Upper lobe of left lung (tissue), 6 donors: ENCODE measurements around the gene RHBDL2. TPM values are rescaled to one million over a fixed set of nuclear protein-coding genes. Genes with fewer than 3 reads are reported as not detected.
"Not testable (repeated sequence)": the region's sequence is repeated elsewhere in the genome, so short reads cannot be mapped to it uniquely, and the experiment has no call there.

ENCODE experiments used
- ATAC-seq, 2 donors: fragments of 200-7000 bp; cut with Tn5 transposase; one replicate each; pipeline ENCODE4 v1.9.1; 2022; ENCODE audit warnings: mild to moderate bottlenecking in 2 of 2, moderate library complexity in 2 of 2; ENCODE audit not compliant: low FRiP score in 2 of 2
- DNase-seq, 2 donors: peaks; one replicate each; pipeline ENCODE4 v3.0.0-alpha.2; 2019 to 2020
- H3K27ac ChIP-seq, 4 donors: fragments of 200-600 bp; sonication (generic); one replicate each; pipeline ENCODE4 v1.5.1; 2016 to 2019
- H3K27me3 ChIP-seq, 4 donors: fragments of 200-600 bp; sonication (generic); one replicate each; pipeline ENCODE4 v1.5.1; 2017 to 2019
- H3K36me3 ChIP-seq, 4 donors: fragments of 200-600 bp; sonication (generic); one replicate each; pipeline ENCODE4 v1.5.1; 2016 to 2019
- H3K4me1 ChIP-seq, 4 donors: fragments of 200-600 bp; sonication (generic); one replicate each; pipeline ENCODE4 v1.5.1; 2018 to 2019
- H3K4me3 ChIP-seq, 4 donors: fragments of 200-600 bp; sonication (generic); one replicate each; pipeline ENCODE4 v1.5.1; 2017 to 2019; ENCODE audit warnings: mild to moderate bottlenecking in 2 of 4, moderate library complexity in 1 of 4
- H3K9me3 ChIP-seq, 4 donors: fragments of 200-600 bp; sonication (generic); one replicate each; pipeline ENCODE4 v1.5.1; 2018 to 2019
- EP300 ChIP-seq, 4 donors: sonication (generic); formaldehyde crosslinking; IDR thresholded peaks; one replicate each; pipeline ENCODE4 v1.5.1; 2017; ENCODE audit warnings: antibody characterized with exemption in 4 of 4, control low read depth in 2 of 4
- POLR2A ChIP-seq, 4 donors: fragments of 450-650 bp; IDR thresholded peaks; one replicate each; pipeline ENCODE4 v1.5.1; 2016 to 2017; ENCODE audit warnings: antibody characterized with exemption in 4 of 4, mild to moderate bottlenecking in 2 of 4
- POLR2AphosphoS5 ChIP-seq, 2 donors: sonication (generic); formaldehyde crosslinking; IDR thresholded peaks; one replicate each; pipeline ENCODE4 v1.5.1; 2017; ENCODE audit warnings: antibody characterized with exemption in 2 of 2
- WGBS, 2 donors: methylation state at CpG; one replicate each; pipeline ENCODE4 v1.1.5; 2017 to 2018; 5-methylcytosine and 5-hydroxymethylcytosine counted together
- total RNA-seq, 6 donors: library from RNA; depleted of rRNA in 4 of 6; stranded (reverse); fragments of >200 nt in 4 of 6; gene quantifications; one replicate each; pipeline versions ENCODE4 v1.1.0 to v1.2.1, GENCODE V29; 2016 to 2021
- TF ChIP-seq, protein P1 (sequence below), 6 experiments: fragments of 450-650 bp in 4 of 6; fragments of 200-600 bp in 2 of 6; sonication (generic) in 2 of 6; IDR thresholded peaks; one replicate each; pipeline ENCODE4 v1.5.1; 2016 to 2019; ENCODE audit warnings: antibody characterized with exemption in 6 of 6
- donor health status: DM: no; HTN: no; CAD: no; lungs with moderate emphysema.
- donor health status: DM: no; HTN: yes; CAD: no; lungs with severe emphysema.

The RHBDL2 gene, protein sequence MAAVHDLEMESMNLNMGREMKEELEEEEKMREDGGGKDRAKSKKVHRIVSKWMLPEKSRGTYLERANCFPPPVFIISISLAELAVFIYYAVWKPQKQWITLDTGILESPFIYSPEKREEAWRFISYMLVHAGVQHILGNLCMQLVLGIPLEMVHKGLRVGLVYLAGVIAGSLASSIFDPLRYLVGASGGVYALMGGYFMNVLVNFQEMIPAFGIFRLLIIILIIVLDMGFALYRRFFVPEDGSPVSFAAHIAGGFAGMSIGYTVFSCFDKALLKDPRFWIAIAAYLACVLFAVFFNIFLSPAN
- 1 to 10 TPM in 5 of 6 donors, under 1 TPM in 1; 0.43 to 7.8 (median 2.2) TPM for total RNA-seq

DNA sequence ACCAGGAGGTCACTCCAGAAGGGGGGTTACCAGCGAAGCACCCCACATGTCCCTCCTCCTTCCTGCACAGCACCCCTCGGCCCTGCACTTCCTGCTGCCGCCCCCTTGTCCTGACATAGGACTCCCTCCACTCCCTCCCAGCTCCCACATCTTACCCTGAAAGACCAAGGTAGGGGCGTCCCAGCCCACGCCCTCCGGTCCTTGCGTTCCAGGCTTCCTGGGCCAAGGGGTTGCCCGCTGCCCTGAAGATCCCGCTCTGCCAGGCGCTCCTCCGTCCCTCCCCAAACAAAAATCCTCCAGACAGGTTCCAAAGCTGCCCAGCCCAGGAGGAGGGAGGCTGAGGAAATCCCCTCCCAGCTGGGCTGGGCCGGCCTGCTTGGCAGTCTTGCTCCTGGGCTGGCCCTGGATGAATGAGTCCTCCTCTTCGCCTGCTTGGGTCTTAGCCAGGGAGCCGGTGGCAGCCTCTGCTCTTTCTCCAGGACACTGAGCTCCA lies at the start of gene RHBDL2:
RHBDL2 (minus strand) TSS at position 304 of the 493 bp plus-strand sequence. CDS start 22,618 bp downstream, outside the sequence.
- WGBS, 2 donors, result 26 to 40% methylated on average over 13 to 14 of the region's 14 CpGs
- Histone ChIP-seq H3K36me3 (no peaks in the 10 kb centered on the region), H3K4me3 (peak within 1 kb of the TSS; percentile 35 to 59 (median 47)), H3K27me3 (no peaks in the 10 kb centered on the region), H3K27ac (peak within 1 kb of the TSS; percentile 5 to 71 (median 24)), H3K4me1 (peaks cover 0 to 9% (median 3%) of the 10 kb centered on the region in 4 donors), H3K9me3 (no peaks in the 10 kb centered on the region)
- peak; percentile 87 to 89 for ATAC-seq
- TF ChIP-seq EP300 (IDR thresholded peaks at IDR 0.05) (no peak), POLR2A (IDR thresholded peaks at IDR 0.05) (peak in 1 of 4 donors; percentile 10), POLR2AphosphoS5 (IDR thresholded peaks at IDR 0.05) (no peak)
- peak; percentile 78 to 80 for DNase-seq

DNA sequence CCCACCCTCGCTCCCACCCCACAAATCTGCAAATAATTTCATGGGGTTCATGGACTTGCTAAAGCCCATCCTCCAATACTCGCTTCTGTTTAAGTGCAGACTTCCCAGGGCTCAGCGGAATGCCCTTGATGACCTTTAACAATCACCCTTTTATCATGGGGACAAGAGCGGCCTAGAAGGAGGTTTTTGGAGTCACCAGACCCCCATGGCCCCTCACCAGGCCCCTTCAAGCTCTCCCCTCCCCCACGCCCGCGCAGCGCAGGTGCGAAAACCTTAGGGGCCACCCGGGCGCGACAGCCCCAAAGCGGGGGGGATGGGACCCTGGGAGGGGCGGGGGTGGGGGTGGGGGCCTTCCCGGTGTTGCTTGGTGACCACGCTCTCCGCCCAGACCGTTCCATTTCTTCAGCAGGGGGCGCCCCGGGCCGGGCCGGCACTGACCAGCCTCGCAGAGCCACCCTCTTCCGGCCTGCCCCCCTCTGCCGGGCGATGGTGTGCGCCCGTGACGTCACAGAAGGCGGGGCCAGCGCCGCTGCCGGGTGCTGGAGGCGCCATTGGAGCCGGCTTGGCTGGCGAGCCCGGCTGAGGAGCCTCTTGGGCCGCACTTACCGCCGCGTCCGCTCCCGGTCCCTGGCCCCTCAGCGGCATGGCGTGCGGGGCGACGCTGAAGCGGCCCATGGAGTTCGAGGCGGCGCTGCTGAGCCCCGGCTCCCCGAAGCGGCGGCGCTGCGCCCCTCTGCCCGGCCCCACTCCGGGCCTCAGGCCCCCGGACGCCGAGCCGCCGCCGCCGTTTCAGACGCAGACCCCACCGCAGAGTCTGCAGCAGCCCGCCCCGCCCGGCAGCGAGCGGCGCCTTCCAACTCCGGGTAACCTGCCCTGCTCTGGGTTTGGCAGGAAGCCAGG lies 49.4 kb upstream of the RHBDL2 start, which contains the start of gene AKIRIN1:
AKIRIN1 (plus strand) TSS at position 539 of the 900 bp plus-strand sequence; CDS start at position 644, 105 bp downstream.
- peak; percentile 99 to 100 for ATAC-seq
- Histone ChIP-seq H3K4me1 (peaks cover 19 to 28% (median 21%) of the 10 kb centered on the region in 4 donors), H3K27ac (peak within 1 kb of the TSS; percentile 93 to 98 (median 96)), H3K4me3 (peak within 1 kb of the TSS; percentile 82 to 99 (median 95)), H3K9me3 (no peaks in the 10 kb centered on the region), H3K27me3 (no peaks in the 10 kb centered on the region), H3K36me3 (peaks cover 0 to 12% (median 2%) of the 10 kb centered on the region in 4 donors)
- 3 to 5% methylated on average over 5 to 18 of the region's 76 CpGs for WGBS, 2 donors
- TF ChIP-seq POLR2A (IDR thresholded peaks at IDR 0.05) (peak in 3 of 4 donors; percentile 87 to 98 (median 94)), EP300 (IDR thresholded peaks at IDR 0.05) (no peak), POLR2AphosphoS5 (IDR thresholded peaks at IDR 0.05) (peak; percentile 95 to 97)
- TF ChIP-seq, protein P1, sequence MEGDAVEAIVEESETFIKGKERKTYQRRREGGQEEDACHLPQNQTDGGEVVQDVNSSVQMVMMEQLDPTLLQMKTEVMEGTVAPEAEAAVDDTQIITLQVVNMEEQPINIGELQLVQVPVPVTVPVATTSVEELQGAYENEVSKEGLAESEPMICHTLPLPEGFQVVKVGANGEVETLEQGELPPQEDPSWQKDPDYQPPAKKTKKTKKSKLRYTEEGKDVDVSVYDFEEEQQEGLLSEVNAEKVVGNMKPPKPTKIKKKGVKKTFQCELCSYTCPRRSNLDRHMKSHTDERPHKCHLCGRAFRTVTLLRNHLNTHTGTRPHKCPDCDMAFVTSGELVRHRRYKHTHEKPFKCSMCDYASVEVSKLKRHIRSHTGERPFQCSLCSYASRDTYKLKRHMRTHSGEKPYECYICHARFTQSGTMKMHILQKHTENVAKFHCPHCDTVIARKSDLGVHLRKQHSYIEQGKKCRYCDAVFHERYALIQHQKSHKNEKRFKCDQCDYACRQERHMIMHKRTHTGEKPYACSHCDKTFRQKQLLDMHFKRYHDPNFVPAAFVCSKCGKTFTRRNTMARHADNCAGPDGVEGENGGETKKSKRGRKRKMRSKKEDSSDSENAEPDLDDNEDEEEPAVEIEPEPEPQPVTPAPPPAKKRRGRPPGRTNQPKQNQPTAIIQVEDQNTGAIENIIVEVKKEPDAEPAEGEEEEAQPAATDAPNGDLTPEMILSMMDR (IDR thresholded peaks at IDR 0.05), result peak in 5 of 6 experiments; percentile 29 to 61 (median 53)
- DNase-seq, result peak; percentile 99 to 100

DNA sequence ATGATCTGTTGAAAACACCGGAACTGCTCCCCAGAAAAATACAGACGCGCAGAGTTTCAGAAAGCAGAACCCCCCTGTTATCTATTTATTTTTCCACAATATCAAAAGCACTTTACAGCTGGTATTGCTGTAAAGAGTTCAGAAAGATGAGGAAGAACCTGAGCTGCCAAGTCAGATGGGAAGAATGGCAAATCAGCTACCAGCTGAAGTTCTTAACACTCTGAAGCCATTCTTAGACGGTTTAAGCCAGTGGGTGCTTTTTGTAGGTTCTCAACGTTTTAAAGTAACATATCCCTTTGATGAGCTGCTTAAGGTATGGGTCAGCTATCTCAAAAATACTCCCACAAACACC lies 48.7 kb upstream of the RHBDL2 start:
- H3K9me3 ChIP-seq, result no peaks in the 10 kb centered on the region
- H3K4me3 ChIP-seq, result peak overlapping the region in 3 of 4 donors; percentile 82 to 99 (median 91)
- TF ChIP-seq EP300 (IDR thresholded peaks at IDR 0.05) (no peak), POLR2A (IDR thresholded peaks at IDR 0.05) (no peak), POLR2AphosphoS5 (IDR thresholded peaks at IDR 0.05) (no peak)
- TF ChIP-seq, protein P1 (IDR thresholded peaks at IDR 0.05), result no peak
- WGBS, 2 donors, result 26 to 28% methylated on average over 5 of the region's 5 CpGs
- peak overlapping the region; percentile 93 to 98 (median 96) for H3K27ac ChIP-seq
- ATAC-seq (no peak), DNase-seq (no peak)
- peaks cover 0 to 6% (median 2%) of the 10 kb centered on the region in 4 donors for H3K36me3 ChIP-seq
- H3K4me1 ChIP-seq, result peaks cover 19 to 28% (median 20%) of the 10 kb centered on the region in 4 donors
- no peaks in the 10 kb centered on the region for H3K27me3 ChIP-seq

DNA sequence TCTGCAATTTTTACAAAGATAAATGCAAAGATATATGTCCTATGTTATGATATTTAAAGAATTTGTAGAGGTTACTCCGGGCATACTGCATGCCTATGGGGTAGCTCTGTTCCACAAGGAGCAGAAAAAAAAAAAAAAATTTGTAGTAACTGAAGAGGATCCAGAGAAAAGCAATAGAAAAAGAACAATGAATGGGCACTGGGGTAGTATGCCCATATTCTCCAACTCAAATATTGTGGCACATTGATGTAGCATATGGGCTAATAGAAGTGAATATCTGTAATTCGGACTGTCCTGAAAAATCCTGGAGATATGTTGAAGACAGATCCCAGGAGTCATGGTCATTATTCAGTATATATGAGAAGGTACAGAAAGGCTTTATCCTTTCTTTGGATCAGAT lies 48.3 kb upstream of the RHBDL2 start:
- H3K36me3 ChIP-seq, result peaks cover 0 to 3% (median 1%) of the 10 kb centered on the region in 4 donors
- H3K4me3 ChIP-seq, result peak overlapping the region in 1 of 4 donors; percentile 91
- no peak for TF ChIP-seq POLR2A (IDR thresholded peaks at IDR 0.05)
- TF ChIP-seq, protein P1 (IDR thresholded peaks at IDR 0.05), result no peak
- no peak for TF ChIP-seq POLR2AphosphoS5 (IDR thresholded peaks at IDR 0.05)
- TF ChIP-seq EP300 (IDR thresholded peaks at IDR 0.05), result no peak
- ATAC-seq (no peak), DNase-seq (no peak)
- H3K4me1 ChIP-seq, result peaks cover 19 to 28% (median 20%) of the 10 kb centered on the region in 4 donors
- 39 to 71% methylated on average over 2 of the region's 2 CpGs for WGBS, 2 donors
- H3K27ac ChIP-seq, result peak overlapping the region in 2 of 4 donors; percentile 93 to 98
- no peaks in the 10 kb centered on the region for H3K9me3 ChIP-seq
- H3K27me3 ChIP-seq, result no peaks in the 10 kb centered on the region

DNA sequence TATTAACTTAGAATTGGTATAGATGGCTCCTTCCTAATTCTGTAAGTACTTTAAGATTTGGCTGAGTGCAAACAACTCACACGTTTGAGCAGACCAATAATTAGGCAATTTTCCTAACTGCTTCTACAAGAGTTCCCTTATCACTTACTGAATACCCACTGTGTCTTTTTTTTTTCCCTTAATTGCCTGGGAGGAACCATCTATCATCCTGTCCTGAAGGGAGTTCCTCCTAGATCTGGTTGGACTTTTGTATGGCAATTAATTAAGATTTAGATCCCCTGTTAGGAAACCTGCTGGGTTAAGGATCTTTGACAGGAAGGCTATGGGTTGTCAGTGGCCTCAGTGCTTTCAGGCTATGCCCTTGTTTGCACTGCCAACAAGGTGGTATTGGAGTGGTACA lies 37.8 kb upstream of the RHBDL2 start:
- H3K4me3 ChIP-seq, result not testable (repeated sequence)
- WGBS, 2 donors, result 35 to 43% methylated on average over 1 of the region's 1 CpG

DNA sequence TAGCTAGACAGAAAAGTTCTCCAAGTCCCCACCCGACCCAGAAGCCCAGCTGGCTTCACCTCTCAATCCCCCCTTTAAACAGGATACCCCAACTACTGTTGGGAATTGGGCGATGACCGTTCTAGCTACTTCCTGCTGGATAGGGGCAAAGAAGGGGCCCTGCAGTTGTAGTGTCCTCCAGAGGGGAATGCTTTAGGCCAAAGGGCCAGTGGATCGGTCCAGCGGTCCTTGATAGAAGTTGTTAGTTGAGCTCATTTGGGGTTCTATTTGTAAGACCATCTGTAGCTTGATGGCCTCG lies 36.6 kb upstream of the RHBDL2 start:
- not testable (repeated sequence) for H3K27me3 ChIP-seq, DNase-seq, H3K27ac ChIP-seq, H3K36me3 ChIP-seq, ATAC-seq, H3K4me1 ChIP-seq, H3K4me3 ChIP-seq
- WGBS, 2 donors, result 90 to 94% methylated on average over 6 of the region's 6 CpGs
- peaks cover 0 to 10% (median 7%) of the 10 kb centered on the region in 4 donors for H3K9me3 ChIP-seq

More for the DNA sequence above, 37.8 kb upstream of the RHBDL2 start:
- not testable (repeated sequence) for ATAC-seq, DNase-seq, H3K27me3 ChIP-seq, H3K4me1 ChIP-seq, H3K36me3 ChIP-seq, H3K27ac ChIP-seq
- H3K9me3 ChIP-seq, result peaks cover 0 to 10% (median 7%) of the 10 kb centered on the region in 4 donors

DNA sequence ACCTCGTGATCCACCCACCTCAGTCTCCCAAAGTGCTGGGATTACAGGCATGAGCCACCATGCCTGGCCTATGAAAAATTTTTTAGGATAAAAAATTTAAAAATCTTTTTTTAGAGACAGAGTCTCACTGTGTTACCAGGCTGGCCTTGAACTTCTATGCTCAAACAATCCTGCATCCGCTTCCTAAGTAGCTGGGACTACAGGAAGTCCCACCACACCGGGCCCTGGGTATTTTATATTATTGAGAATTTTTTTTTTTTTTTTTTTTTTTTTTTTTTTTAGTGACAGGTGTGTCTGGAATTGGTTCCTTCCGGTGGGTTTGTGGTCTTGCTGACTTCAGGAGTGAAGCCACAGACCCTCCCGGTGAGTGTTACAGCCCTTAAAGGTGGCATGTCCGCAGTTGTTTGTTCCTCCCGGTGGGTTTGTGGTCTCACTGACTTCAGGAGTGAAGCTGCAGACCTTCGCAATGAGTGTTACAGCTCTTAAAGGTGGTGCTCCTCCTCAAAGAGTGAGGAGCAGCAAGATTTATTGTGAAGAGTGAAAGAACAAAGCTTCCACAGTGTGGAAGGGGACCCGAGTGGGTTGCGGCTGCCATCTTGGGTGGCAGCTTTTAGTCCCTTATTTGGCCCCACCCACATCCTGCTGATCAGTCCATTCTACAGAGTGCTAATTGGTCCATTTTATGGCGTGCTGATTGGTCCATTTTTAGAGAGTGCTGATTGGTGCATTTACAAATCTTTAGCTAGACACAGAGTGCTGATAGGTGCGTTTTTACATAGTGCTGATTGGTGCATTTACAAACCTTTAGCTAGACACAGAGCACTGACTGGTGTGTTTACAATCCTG lies 36.0 kb upstream of the RHBDL2 start:
- H3K36me3 ChIP-seq, H3K4me1 ChIP-seq, H3K27me3 ChIP-seq, H3K4me3 ChIP-seq, DNase-seq, H3K27ac ChIP-seq, ATAC-seq: not testable (repeated sequence)
- WGBS, 2 donors, result 88 to 89% methylated on average over 12 of the region's 12 CpGs
- H3K9me3 ChIP-seq, result peaks cover 0 to 10% (median 7%) of the 10 kb centered on the region in 4 donors
